Endothelial cell of umbilical vein (primary cell): ENCODE measurements around the gene NUMA1. TPM values are rescaled to one million over a fixed set of nuclear protein-coding genes. Genes with fewer than 3 reads are reported as not detected.

Source experiments
- BruUV-seq: library from RNA; stranded (reverse); fragments of 400-500 nt; replicated peaks from 2 replicates; lab custom pipeline; 2021; lab: Mats Ljungman, UMichigan
- CTCF ChIA-PET: fragments of 300-600, 350-600 bp; sonication (Branson Sonifier 250); formaldehyde crosslinking; loops from one replicate; lab custom pipeline; 2021; ENCODE audit warnings: antibody characterized with exemption, inconsistent platforms; lab: Charles Lee
- POLR2A ChIA-PET: fragments of 300-600, 350-600 bp; sonication (Branson Sonifier 250); formaldehyde crosslinking; loops from one replicate; lab custom pipeline; 2021; ENCODE audit warnings: antibody characterized with exemption, inconsistent platforms; lab: Charles Lee
- DNase-seq: peaks from one replicate; pipeline ENCODE4 v3.0.0-alpha.2; 2011; ENCODE audit warnings: low read depth, low spot score
- FAIRE-seq: peaks from 2 replicates; lab custom pipeline; 2011; peaks lifted over from hg19 to GRCh38; lab: Jason Lieb, UNC
- H2AFZ ChIP-seq: 2 replicates; pipeline ENCODE4 v1.6.0; 2012; ENCODE audit warnings: low read depth, low read length, control low read depth, inconsistent platforms
- H3K27ac ChIP-seq: 2 replicates; pipeline ENCODE4 v1.5.1; 2011; ENCODE audit warnings: low read depth, mild to moderate bottlenecking, control low read depth, low read length, moderate library complexity; ENCODE audit not compliant: insufficient read depth
- H3K27me3 ChIP-seq, 2 experiments: 2 replicates each; pipeline versions ENCODE4 v1.6.0 to v1.6.1; 2011; ENCODE audit warnings: low read length in 2 of 2, mixed read lengths in 1 of 2; ENCODE audit not compliant: control insufficient read depth in 2 of 2, insufficient read depth in 2 of 2
- H3K36me3 ChIP-seq, 2 experiments: 2 replicates in 1 of 2; 3 replicates in 1 of 2; pipeline ENCODE4 v1.5.1; 2011; ENCODE audit warnings: low read length in 2 of 2, mild to moderate bottlenecking in 1 of 2, moderate library complexity in 1 of 2; ENCODE audit not compliant: control insufficient read depth in 2 of 2, insufficient read depth in 2 of 2; ENCODE audit errors: extremely low read depth in 1 of 2
- H3K4me1 ChIP-seq: 3 replicates; pipeline ENCODE4 v1.5.1; 2011; ENCODE audit warnings: mild to moderate bottlenecking, low read length; ENCODE audit not compliant: control insufficient read depth, insufficient read depth; ENCODE audit errors: extremely low read depth
- H3K4me2 ChIP-seq: 2 replicates; pipeline ENCODE4 v1.6.1; 2011; ENCODE audit warnings: low read length, control low read depth, mixed read lengths; ENCODE audit not compliant: insufficient read depth
- H3K4me3 ChIP-seq, 3 experiments: fragments of 200-600 bp in 1 of 3; sonication (generic), shearing (Covaris generic) in 1 of 3; replicated peaks in 1 of 3; 2 replicates each; pipeline ENCODE4 v1.5.1; 2011 to 2016; ENCODE audit warnings: control low read depth in 3 of 3, low read length in 3 of 3, mild to moderate bottlenecking in 2 of 3, inconsistent platforms in 1 of 3, low read depth in 1 of 3, moderate library complexity in 1 of 3; ENCODE audit not compliant: insufficient read depth in 1 of 3
- H3K79me2 ChIP-seq: 2 replicates; pipeline ENCODE4 v1.6.0; 2012; ENCODE audit warnings: low read length, inconsistent platforms; ENCODE audit not compliant: control insufficient read depth, insufficient read depth
- H3K9ac ChIP-seq: replicated peaks from 2 replicates; pipeline ENCODE3; 2011; ENCODE audit warnings: low read length, control low read depth; ENCODE audit not compliant: insufficient read depth; ENCODE audit errors: extremely low read depth
- H3K9me1 ChIP-seq: replicated peaks from 3 replicates; pipeline ENCODE4 v1.6.0; 2011; ENCODE audit warnings: mild to moderate bottlenecking, low read length; ENCODE audit not compliant: control insufficient read depth, insufficient read depth; ENCODE audit errors: extremely low read depth
- H3K9me3 ChIP-seq: replicated peaks from 2 replicates; pipeline ENCODE4 v1.5.1; 2012; ENCODE audit warnings: low read length, inconsistent platforms; ENCODE audit not compliant: control insufficient read depth, insufficient read depth
- H4K20me1 ChIP-seq: replicated peaks from 2 replicates; pipeline ENCODE3; 2011; ENCODE audit warnings: mild to moderate bottlenecking, low read length; ENCODE audit not compliant: control insufficient read depth, insufficient read depth; ENCODE audit errors: extremely low read depth
- EZH2 ChIP-seq: IDR thresholded peaks from 2 replicates; pipeline ENCODE4 v1.6.1; 2012; ENCODE audit warnings: borderline replicate concordance, low read depth, mild to moderate bottlenecking, moderate library complexity, low read length, inconsistent platforms; ENCODE audit not compliant: severe bottlenecking
- FOS ChIP-seq: IDR thresholded peaks from 2 replicates; pipeline ENCODE4 v1.6.1; 2011; ENCODE audit warnings: mild to moderate bottlenecking, low read length, moderate library complexity, borderline replicate concordance; ENCODE audit not compliant: insufficient read depth
- GATA2 ChIP-seq: IDR thresholded peaks from 2 replicates; pipeline ENCODE4 v1.7.0; 2011; ENCODE audit warnings: low read depth, mild to moderate bottlenecking, moderate library complexity, mixed read lengths, low read length; ENCODE audit not compliant: insufficient read length, insufficient read depth
- JUN ChIP-seq: IDR thresholded peaks from 2 replicates; pipeline ENCODE4 v1.6.1; 2011; ENCODE audit warnings: borderline replicate concordance, low read depth; ENCODE audit not compliant: insufficient read length, insufficient read depth
- MYC ChIP-seq: IDR thresholded peaks from one replicate; pipeline ENCODE4 v1.6.1; 2011; ENCODE audit warnings: mild to moderate bottlenecking, low read depth, low read length
- POLR2A ChIP-seq: IDR thresholded peaks from 2 replicates; pipeline ENCODE4 v1.6.1; 2012; ENCODE audit warnings: low read depth, mild to moderate bottlenecking, control low read depth, low read length
- POLR2AphosphoS5 ChIP-seq: IDR thresholded peaks from 2 replicates; pipeline ENCODE4 v1.6.1; 2012; ENCODE audit warnings: low read depth, mild to moderate bottlenecking, control low read depth, low read length, moderate library complexity; ENCODE audit not compliant: insufficient read depth
- dilution Hi-C: fragments of 300-500 bp; cut with MboI; formaldehyde crosslinking; loops from one replicate; pipeline ENCODE4 v1.15.0; 2019; ENCODE audit warnings: low sequenced_read_pairs; ENCODE audit not compliant: extremely low pct_ligation_motif_present
- intact Hi-C: fragments of 100-400 bp; cut with micrococcal nuclease; formaldehyde crosslinking; loops from one replicate; pipeline ENCODE4 v1.10.0; 2022
- polyA plus RNA-seq, 4 experiments: library from polyadenylated mRNA; depleted of rRNA in 3 of 4; stranded (reverse) in 3 of 4; unstranded in 1 of 4; fragments of >200 nt; gene quantifications; 2 replicates each; pipeline versions ENCODE4 v1.2.1 to v1.2.3, GENCODE V29; 2011 to 2012; ENCODE audit warnings: missing spikeins in 1 of 4
- total RNA-seq: library from RNA; stranded (reverse); gene quantifications from 2 replicates; pipeline ENCODE4 v1.2.3, GENCODE V29; 2021
- TF ChIP-seq, protein P1 (sequence below), 2 donors: IDR thresholded peaks; 1 replicate in 1 of 2; 2 replicates in 1 of 2; pipeline ENCODE4 v1.5.1; 2011; ENCODE audit warnings: low read length in 2 of 2, mild to moderate bottlenecking in 2 of 2, moderate library complexity in 2 of 2, control low read depth in 1 of 2, inconsistent platforms in 1 of 2, low read depth in 1 of 2; ENCODE audit not compliant: insufficient read depth in 1 of 2; ENCODE audit errors: extremely low read depth in 1 of 2

The NUMA1 gene
- total and polyA plus RNA-seq, 2 donors (not counting 3 experiments of a cell fraction or from before 2014, with no cell fraction given), result 120 to 164 TPM

DNA sequence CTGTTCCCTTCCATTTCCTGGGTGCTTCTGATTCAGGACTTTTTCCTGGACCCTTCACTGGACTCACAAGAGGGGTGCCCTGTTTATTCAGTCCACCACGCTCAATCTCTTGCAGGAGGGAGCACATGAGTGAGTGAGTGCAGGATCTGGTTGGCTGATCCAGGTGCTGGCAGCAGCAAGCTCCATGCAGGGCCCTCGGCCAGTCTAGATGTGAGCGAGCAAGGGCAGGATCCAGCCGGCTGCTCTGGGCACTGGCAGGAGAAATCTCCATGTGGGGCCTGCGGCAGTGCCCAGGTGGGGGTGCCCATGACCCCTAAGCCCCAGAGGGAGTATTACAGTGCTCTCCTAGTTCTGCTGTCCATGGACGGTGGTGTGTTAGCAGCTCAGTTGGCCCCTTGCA lies 43.7 kb upstream of the NUMA1 start:
- H3K27me3 ChIP-seq, result peaks cover 0 to 4% of the 10 kb centered on the region in 2 experiments
- no peaks in the 10 kb centered on the region for H3K4me1 ChIP-seq
- no peaks in the 10 kb centered on the region for H3K9me1 ChIP-seq
- no peaks in the 10 kb centered on the region for H3K9me3 ChIP-seq
- ChIA-PET CTCF (interaction anchor here (4.1 kb wide), 1 partner anchor 20 kb away, joined by 25 read pairs; no protein-coding TSS in a partner anchor), POLR2A (no interaction called here)
- H3K4me2 ChIP-seq, result no peak overlapping the region
- H3K9ac ChIP-seq, result no peak overlapping the region
- no peak for TF ChIP-seq JUN
- no peaks in the 10 kb centered on the region for H3K36me3 ChIP-seq
- H4K20me1 ChIP-seq, result no peaks in the 10 kb centered on the region
- intact Hi-C loops, result no loop called here
- H3K79me2 ChIP-seq, result no peaks in the 10 kb centered on the region
- H3K27ac ChIP-seq, result no peak overlapping the region
- FAIRE-seq (no peak), DNase-seq (no peak)
- dilution Hi-C loops, result no loop called here
- no peak overlapping the region for H2AFZ ChIP-seq
- no peak overlapping the region for H3K4me3 ChIP-seq
- no TSS peak for BruUV-seq

DNA sequence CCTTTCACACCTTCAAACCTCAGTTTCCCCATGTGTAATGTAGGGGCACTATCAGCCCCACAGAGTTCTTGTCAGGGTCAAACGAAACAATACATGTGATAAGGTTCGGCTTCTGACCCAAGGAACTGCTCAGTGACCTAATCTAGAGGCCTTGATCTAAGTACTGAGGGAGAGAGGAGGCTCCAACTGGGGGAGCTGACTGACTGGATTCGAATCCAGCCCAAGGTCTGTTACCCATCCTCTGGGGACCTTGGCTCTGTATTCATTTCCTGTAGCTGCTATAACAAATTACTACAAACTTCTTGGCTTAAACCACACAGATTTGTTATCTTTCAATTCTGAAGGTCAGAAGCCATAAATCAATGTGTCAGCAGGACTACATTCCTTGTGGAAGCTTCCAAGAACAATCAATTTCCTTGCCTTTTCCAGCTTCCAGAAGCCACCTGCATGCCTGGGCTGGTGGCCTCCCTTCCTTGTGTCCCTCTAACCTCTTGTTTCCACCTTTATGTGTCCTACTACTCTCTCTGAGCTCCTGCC lies 42.8 kb upstream of the NUMA1 start:
- no peaks in the 10 kb centered on the region for H3K9me1 ChIP-seq
- dilution Hi-C loops (no loop called here), intact Hi-C loops (no loop called here)
- no peaks in the 10 kb centered on the region for H3K4me1 ChIP-seq
- peaks cover 0 to 4% of the 10 kb centered on the region in 2 experiments for H3K27me3 ChIP-seq
- no peak overlapping the region for H3K27ac ChIP-seq
- no peak overlapping the region for H3K4me2 ChIP-seq
- H3K9ac ChIP-seq, result no peak overlapping the region
- ChIA-PET CTCF (interaction anchor here (4.1 kb wide), 1 partner anchor 21 kb away, joined by 25 read pairs; no protein-coding TSS in a partner anchor), POLR2A (no interaction called here)
- no peak for FAIRE-seq
- H3K4me3 ChIP-seq, result no peak overlapping the region
- no peaks in the 10 kb centered on the region for H4K20me1 ChIP-seq
- H3K36me3 ChIP-seq, result no peaks in the 10 kb centered on the region
- no peaks in the 10 kb centered on the region for H3K79me2 ChIP-seq
- no TSS peak for BruUV-seq
- no peaks in the 10 kb centered on the region for H3K9me3 ChIP-seq
- TF ChIP-seq FOS (no peak), GATA2 (no peak), MYC (no peak), POLR2A (no peak), EZH2 (no peak), JUN (no peak), POLR2AphosphoS5 (no peak)
- TF ChIP-seq, protein P1, sequence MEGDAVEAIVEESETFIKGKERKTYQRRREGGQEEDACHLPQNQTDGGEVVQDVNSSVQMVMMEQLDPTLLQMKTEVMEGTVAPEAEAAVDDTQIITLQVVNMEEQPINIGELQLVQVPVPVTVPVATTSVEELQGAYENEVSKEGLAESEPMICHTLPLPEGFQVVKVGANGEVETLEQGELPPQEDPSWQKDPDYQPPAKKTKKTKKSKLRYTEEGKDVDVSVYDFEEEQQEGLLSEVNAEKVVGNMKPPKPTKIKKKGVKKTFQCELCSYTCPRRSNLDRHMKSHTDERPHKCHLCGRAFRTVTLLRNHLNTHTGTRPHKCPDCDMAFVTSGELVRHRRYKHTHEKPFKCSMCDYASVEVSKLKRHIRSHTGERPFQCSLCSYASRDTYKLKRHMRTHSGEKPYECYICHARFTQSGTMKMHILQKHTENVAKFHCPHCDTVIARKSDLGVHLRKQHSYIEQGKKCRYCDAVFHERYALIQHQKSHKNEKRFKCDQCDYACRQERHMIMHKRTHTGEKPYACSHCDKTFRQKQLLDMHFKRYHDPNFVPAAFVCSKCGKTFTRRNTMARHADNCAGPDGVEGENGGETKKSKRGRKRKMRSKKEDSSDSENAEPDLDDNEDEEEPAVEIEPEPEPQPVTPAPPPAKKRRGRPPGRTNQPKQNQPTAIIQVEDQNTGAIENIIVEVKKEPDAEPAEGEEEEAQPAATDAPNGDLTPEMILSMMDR (IDR thresholded peaks at IDR 0.05; ENCODE audit: extremely low read depth in 1 of 2, insufficient read depth in 1 of 2, low read depth in 1 of 2, low read length in 2 of 2), result no peak
- no peak for DNase-seq
- no peak overlapping the region for H2AFZ ChIP-seq
